ENCODE results near the gene CLIP1. TPM values are rescaled to one million over a fixed set of nuclear protein-coding genes. Genes with fewer than 3 reads are reported as not detected.
"Not testable (repeated sequence)": the region's sequence is repeated elsewhere in the genome, so short reads cannot be mapped to it uniquely, and the experiment has no call there.

Gene CLIP1
- polyA plus RNA-seq (2013, experiment 1 of 2; ENCODE audit: insufficient read length): 56.2 TPM
- polyA plus RNA-seq (2013, experiment 2 of 2; ENCODE audit: insufficient read length): 64.3 TPM

- peak; percentile 82 for DNase-seq
These were observed at the start of gene CLIP1 for GRCh38 chr12:122421821-122422729. Gene CLIP1 (minus strand): TSS chr12:122422669. CDS start chr12:122380452, 42,217 bp downstream.

GRCh38 chr12:122471324-122472226, 49.1 kb upstream of the CLIP1 start:
- peak; percentile 80 for DNase-seq

GRCh38 chr12:122470576-122470975, 48.1 kb upstream of the CLIP1 start:
- not testable (repeated sequence) for DNase-seq

GRCh38 chr12:122469856-122470255, 47.4 kb upstream of the CLIP1 start:
- not testable (repeated sequence) for DNase-seq

- DNase-seq: no peak
These were observed 45.5 kb upstream of the CLIP1 start for GRCh38 chr12:122467983-122468382.

- DNase-seq: peak; percentile 88
These were observed 42.0 kb upstream of the CLIP1 start for GRCh38 chr12:122464317-122465042.

GRCh38 chr12:122460641-122461040, 38.2 kb upstream of the CLIP1 start:
- DNase-seq: no peak

GRCh38 chr12:122460061-122460460, 37.6 kb upstream of the CLIP1 start:
- DNase-seq: no peak

- no peak for DNase-seq
These were observed 36.7 kb upstream of the CLIP1 start for GRCh38 chr12:122459211-122459610.

- DNase-seq: no peak
These were observed 35.9 kb upstream of the CLIP1 start for GRCh38 chr12:122458105-122459035.

- no peak for DNase-seq
These were observed 35.2 kb upstream of the CLIP1 start for GRCh38 chr12:122457627-122458026.

- no peak for DNase-seq
These were observed 32.3 kb upstream of the CLIP1 start for GRCh38 chr12:122454739-122455138.

GRCh38 chr12:122454250-122454721, 31.8 kb upstream of the CLIP1 start:
- no peak for DNase-seq

- no peak for DNase-seq
These were observed 30.3 kb upstream of the CLIP1 start for GRCh38 chr12:122452701-122453285.

- peak; percentile 92 for DNase-seq
These were observed 26.8 kb upstream of the CLIP1 start for GRCh38 chr12:122449317-122449716.

- not testable (repeated sequence) for DNase-seq
These were observed 25.4 kb upstream of the CLIP1 start for GRCh38 chr12:122447825-122448224.

GRCh38 chr12:122446390-122446789, 23.9 kb upstream of the CLIP1 start:
- not testable (repeated sequence) for DNase-seq

GRCh38 chr12:122444071-122444470, 21.6 kb upstream of the CLIP1 start:
- DNase-seq: not testable (repeated sequence)

- not testable (repeated sequence) for DNase-seq
These were observed 16.4 kb upstream of the CLIP1 start for GRCh38 chr12:122438822-122439221.

GRCh38 chr12:122437656-122438121, 15.2 kb upstream of the CLIP1 start:
- peak; percentile 61 for DNase-seq
